IPS DF 6.9 (cell line): Measurements from ENCODE around the gene CYP3A4.
"Not testable (repeated sequence)": the region's sequence is repeated elsewhere in the genome, so short reads cannot be mapped to it uniquely, and the experiment has no call there.

Experiments
- DNase-seq: peaks from one replicate; pipeline ENCODE4 v3.0.0-alpha.2; 2013; ENCODE audit warnings: low read depth, low spot score
- H3K27ac ChIP-seq: one replicate; pipeline ENCODE4 v1.5.1; 2013; ENCODE audit warnings: low read length, control low read depth
- H3K27me3 ChIP-seq: 2 replicates; pipeline ENCODE4 v1.6.1; 2013; ENCODE audit warnings: mild to moderate bottlenecking, low read length; ENCODE audit not compliant: control insufficient read depth, insufficient read depth
- H3K36me3 ChIP-seq: 2 replicates; pipeline ENCODE4 v1.6.1; 2013; ENCODE audit warnings: low read length; ENCODE audit not compliant: control insufficient read depth, insufficient read depth
- H3K4me1 ChIP-seq: 2 replicates; pipeline ENCODE4 v1.6.1; 2013; ENCODE audit warnings: low read length; ENCODE audit not compliant: control insufficient read depth, insufficient read depth
- H3K4me3 ChIP-seq: 2 replicates; pipeline ENCODE4 v1.5.1; 2013; ENCODE audit warnings: mild to moderate bottlenecking, low read length
- H3K9me3 ChIP-seq: 2 replicates; pipeline ENCODE4 v1.6.1; 2013; ENCODE audit warnings: low read length, inconsistent platforms; ENCODE audit not compliant: control insufficient read depth, insufficient read depth
- WGBS: extraction: QIAGEN DNeasy Blood & Tissue Kit; methylation state at CpG from one replicate; pipeline ENCODE4 v1.1.7; 2013; ENCODE audit warnings: mixed read lengths, missing lambda C conversion rate; ENCODE audit not compliant: insufficient read length, insufficient coverage; 5-methylcytosine and 5-hydroxymethylcytosine counted together

The CYP3A4 gene

DNA sequence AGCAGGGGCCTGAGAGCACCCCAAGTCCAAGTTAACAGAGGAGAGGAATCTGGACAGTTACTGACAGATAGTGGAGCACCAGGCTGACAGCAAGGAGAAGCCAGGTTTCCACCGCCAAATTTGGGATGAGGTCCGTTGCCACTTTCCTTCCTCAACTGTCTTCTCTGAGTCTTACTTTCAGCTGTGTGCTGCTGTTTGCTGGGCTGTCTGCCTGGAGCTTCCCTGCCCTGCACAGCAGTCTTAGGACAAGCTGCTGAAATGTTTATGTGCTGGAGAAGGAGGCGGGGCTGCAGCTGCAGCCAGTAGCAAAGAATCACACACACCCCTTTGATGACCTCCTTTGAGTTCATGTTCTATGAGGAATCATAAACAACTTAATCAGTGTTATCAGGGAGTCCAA is 31.6 kb downstream of the CYP3A4 start:
- H3K9me3 ChIP-seq = no peaks in the 10 kb centered on the region
- no peak for DNase-seq
- H3K27me3 ChIP-seq = no peaks in the 10 kb centered on the region
- H3K4me1 ChIP-seq = no peaks in the 10 kb centered on the region
- H3K4me3 ChIP-seq = no peak overlapping the region
- no CpG with 5 or more reads among the region's 3 CpGs for WGBS
- H3K27ac ChIP-seq = no peak overlapping the region
- no peaks in the 10 kb centered on the region for H3K36me3 ChIP-seq

DNA sequence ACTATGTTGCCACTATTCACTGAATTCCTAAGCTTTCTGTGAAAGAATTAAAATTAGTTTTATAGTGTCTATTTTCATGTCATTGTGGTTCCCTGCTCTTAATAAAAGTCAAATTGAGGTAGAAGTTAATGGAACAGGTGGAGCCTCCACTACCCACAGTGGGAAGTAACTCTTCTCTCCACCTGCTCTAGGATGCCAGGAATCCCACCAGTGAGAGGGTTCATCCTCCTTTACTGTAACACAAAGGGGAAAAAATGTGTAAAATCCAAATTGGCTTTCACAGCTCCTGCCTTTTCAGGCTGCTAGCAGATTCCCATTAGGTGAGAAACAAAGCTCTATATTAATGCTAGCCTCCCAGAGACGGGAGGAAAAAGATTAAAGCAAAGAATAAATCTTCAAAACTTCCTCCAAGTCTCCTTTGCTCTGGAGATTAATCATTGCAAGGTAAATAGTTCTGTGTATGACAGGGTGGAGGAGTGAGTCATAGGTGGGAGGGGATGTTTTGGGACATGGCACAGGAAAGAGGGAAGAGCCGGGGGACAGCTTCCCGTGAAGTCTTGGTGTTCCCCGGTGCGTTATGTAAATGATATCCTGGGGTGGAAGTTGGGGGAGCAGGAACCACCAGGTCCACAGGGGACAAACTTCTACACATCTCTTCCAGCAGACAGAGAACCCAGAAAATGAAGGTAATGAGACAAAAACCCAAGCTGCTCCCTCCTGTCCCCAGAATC is 32.5 kb downstream of the CYP3A4 start:
- not testable (repeated sequence) for H3K27me3 ChIP-seq, DNase-seq, H3K4me1 ChIP-seq, H3K27ac ChIP-seq, H3K36me3 ChIP-seq, H3K9me3 ChIP-seq, H3K4me3 ChIP-seq
- WGBS = no CpG with 5 or more reads among the region's 5 CpGs

DNA sequence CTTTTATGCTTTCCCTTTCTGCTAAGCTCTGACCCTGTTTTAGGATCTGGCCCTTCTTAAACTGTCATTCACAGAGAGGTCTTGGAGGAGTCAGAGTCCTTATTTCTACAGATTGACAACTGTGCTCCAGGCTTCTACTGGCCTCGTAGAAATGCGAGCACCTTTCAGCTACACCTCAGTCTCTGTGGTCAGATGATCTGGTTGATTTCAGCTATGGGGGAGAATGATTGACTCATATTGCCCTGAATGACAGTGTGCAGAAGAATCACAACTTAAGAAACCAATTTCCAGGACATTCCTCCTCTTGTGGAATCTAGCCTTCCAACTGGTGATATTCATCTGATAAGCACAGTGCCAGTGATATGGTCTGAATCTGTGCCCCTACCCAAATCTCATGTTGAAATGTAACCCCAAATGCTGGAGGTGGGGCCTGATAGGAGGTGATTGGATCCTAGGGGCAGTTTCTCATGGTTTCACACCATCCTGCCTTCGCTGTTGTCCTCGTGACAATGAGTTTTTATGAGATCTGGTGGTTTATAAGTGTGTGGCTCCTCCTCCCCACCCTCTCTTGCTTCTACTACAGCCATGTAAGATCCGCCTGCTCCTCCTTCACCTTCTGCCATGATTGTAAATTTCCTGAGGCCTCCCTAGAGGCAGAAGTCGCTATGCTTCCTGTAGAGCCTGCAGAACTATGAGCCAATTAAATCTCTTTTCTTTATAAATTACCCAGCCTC is 35.0 kb downstream of the CYP3A4 start:
- Histone ChIP-seq H3K4me1 (no peaks in the 10 kb centered on the region), H3K9me3 (no peaks in the 10 kb centered on the region), H3K27me3 (no peaks in the 10 kb centered on the region), H3K4me3 (no peak overlapping the region), H3K27ac (no peak overlapping the region), H3K36me3 (no peaks in the 10 kb centered on the region)
- no CpG with 5 or more reads among the region's 6 CpGs for WGBS
- no peak for DNase-seq

DNA sequence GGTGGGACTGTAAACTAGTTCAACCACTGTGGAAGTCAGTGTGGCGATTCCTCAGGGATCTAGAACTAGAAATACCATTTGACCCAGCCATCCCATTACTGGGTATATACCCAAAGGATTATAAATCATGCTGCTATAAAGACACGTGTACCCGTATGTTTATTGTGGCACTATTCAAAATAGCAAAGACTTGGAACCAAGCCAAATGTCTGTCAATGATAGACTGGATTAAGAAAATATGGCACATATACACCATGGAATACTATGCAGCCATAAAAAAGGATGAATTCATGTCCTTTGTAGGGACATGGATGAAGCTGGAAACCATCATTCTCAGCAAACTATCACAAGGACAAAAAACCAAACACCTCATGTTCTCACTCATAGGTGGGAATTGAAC is 37.1 kb downstream of the CYP3A4 start:
- not testable (repeated sequence) for H3K9me3 ChIP-seq, H3K4me1 ChIP-seq, H3K36me3 ChIP-seq, H3K27me3 ChIP-seq, H3K27ac ChIP-seq, H3K4me3 ChIP-seq, DNase-seq
- WGBS = no CpG with 5 or more reads among the region's 3 CpGs

DNA sequence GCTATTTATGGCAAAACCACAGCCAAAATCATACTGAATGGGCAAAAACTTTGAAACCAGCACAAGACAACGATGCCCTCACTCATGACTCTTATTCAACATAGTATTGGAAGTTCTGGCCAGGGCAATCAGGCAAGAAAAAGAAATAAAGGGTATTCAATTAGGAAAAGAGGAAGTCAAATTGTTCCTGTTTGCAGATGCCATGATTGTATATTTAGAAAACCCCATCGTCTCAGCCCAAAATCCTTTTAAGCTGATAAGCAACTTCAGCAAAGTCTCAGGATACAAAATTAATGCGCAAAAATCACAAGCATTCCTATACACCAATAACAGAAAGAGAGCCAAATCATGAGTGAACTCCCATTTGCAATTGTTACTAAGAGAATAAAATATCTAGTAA is 38.6 kb downstream of the CYP3A4 start:
- H3K36me3 ChIP-seq, H3K4me1 ChIP-seq, H3K27ac ChIP-seq, H3K27me3 ChIP-seq, DNase-seq, H3K4me3 ChIP-seq, H3K9me3 ChIP-seq: not testable (repeated sequence)
- no CpG with 5 or more reads among the region's 3 CpGs for WGBS

DNA sequence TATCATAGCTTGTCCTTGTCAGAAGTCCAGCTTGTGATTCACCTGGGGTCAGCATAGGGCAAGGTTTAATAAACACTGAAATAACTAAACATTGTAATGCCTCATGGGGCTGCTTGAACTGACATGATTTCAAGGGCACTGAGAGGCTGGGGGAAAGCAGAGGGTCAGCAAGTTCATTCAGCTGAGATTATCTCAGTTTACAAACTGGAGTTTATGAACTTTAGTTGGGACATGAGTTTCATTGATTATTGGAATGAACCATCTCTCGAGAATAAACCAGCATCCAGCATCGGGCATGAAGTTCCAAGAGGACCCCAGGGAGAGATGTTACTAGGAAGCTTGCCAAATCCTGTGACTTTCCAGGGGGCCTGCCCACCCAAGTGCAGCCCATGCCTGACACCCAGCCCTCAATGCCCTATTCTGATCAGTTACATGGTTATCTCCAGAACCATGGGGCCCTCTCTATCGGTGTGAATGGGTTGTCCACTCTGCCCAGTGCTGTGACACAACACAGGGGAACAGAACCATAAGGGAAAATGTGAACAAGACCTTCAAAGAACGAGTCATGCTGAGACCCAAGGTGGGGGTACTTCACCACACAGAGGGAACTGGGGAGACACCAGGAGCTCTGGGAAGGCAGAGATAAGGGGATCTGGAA is 41.1 kb downstream of the CYP3A4 start:
- Histone ChIP-seq H3K4me1 (no peaks in the 10 kb centered on the region), H3K27ac (no peak overlapping the region), H3K36me3 (no peaks in the 10 kb centered on the region), H3K9me3 (no peaks in the 10 kb centered on the region), H3K27me3 (no peaks in the 10 kb centered on the region), H3K4me3 (no peak overlapping the region)
- DNase-seq = no peak
- WGBS = no CpG with 5 or more reads among the region's 4 CpGs

DNA sequence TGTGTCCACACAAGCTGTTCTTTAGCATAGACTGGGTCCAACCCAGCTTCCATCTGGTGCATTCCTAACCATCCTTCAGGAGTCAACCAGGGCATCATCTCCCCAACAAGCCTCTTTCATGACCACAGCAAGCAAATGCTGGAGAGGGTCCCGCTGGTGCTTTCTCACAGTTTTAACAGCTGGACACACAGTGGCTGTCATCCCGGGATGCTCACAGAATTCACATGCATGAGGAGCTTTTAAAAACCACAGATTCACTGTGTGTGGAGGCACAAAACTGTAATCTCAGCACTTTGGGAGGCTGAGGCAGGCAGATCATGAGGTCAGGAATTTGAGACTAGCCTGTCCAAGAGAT is 42.6 kb downstream of the CYP3A4 start:
- no peaks in the 10 kb centered on the region for H3K36me3 ChIP-seq
- no peak overlapping the region for H3K4me3 ChIP-seq
- WGBS = no CpG with 5 or more reads among the region's 2 CpGs
- H3K27me3 ChIP-seq = no peaks in the 10 kb centered on the region
- no peak overlapping the region for H3K27ac ChIP-seq
- no peaks in the 10 kb centered on the region for H3K4me1 ChIP-seq
- H3K9me3 ChIP-seq = no peaks in the 10 kb centered on the region
- no peak for DNase-seq

DNA sequence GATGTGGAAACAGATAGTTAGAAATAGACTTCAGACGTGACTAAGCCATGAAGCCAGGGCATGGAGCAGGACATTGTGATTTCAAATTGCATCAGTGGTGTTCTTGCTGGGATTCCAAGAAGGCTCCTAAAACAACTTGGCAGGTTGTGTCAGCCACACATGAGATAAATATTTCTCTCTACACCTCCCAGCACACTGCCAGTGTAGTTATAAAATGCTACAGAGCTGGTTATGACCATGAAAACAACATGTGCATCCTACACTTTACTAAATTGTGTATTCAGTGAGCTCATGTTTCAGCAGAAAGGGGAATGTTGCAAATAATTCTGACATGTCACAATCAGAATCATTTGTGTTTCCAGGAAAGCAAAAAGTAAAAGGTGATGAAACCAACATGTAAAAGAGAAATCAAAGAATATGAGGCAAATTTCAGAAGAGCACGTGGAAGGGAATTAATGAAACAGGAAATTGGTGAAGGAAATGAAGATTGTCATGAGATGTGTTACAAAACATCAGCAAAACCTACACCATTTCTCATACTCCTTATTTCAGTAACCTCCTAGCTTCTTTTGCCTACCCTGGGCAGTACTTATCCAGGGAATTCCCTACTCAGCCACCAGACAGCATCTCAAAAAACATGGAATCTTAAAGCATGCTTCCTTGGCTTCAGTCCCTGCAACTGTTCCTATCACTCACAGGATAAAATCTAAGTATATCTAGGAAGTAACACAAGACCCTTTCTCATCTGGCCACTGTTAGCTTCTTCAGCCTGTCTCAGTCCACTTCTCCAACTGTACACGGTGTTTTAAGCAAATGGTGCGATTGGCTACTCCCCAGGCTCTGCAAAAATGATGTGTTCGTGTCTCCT is 43.2 kb downstream of the CYP3A4 start:
- Histone ChIP-seq H3K27ac (no peak overlapping the region), H3K9me3 (no peaks in the 10 kb centered on the region), H3K4me3 (no peak overlapping the region), H3K4me1 (no peaks in the 10 kb centered on the region), H3K36me3 (no peaks in the 10 kb centered on the region), H3K27me3 (no peaks in the 10 kb centered on the region)
- DNase-seq = no peak
- no CpG with 5 or more reads among the region's 5 CpGs for WGBS

DNA sequence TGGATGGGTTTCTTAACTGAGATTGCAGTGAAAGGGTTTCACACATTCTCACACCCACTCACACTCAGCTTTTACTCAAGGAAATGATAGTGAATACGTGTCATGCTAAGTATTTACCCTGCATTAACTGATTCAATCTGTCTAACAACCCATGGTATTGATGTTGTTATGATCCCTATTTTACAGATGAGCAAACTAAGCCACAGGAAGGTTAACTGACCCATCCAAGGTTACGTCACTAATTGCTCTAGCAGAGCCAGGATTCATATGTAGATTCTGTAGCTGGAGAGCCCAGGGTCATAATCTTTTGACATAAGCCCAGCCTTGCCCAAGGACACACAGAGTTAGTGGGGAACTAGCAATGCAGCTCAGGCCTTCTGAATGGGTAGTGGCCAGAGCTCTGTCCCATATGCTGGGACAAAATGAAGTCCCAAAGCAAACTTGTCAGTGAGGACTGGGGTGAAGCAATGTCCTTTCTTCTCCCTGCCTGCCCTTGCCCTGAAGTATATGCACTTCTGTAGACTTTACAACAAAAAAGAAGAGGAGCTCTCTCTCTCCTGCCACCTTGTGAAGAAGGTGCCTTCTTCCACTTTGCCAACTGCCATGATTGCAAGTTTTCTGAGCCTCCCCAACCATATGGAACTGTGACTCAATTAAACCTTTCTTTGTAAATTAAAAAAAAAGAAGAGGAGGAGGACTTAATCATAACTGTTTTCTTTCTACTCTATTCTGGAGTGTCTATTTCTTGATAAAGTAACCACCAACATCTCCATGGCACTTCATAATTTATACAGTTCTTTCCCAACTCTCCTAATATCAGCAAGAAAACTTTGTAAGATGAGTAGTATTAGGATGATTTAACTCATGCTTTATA is 44.0 kb downstream of the CYP3A4 start:
- Histone ChIP-seq H3K9me3 (no peaks in the 10 kb centered on the region), H3K27me3 (no peaks in the 10 kb centered on the region), H3K4me3 (no peak overlapping the region), H3K36me3 (no peaks in the 10 kb centered on the region), H3K27ac (no peak overlapping the region), H3K4me1 (no peaks in the 10 kb centered on the region)
- DNase-seq = no peak
- no CpG with 5 or more reads among the region's 2 CpGs for WGBS
